Measurements from ENCODE around the gene SEC14L5. TPM values are rescaled to one million over a fixed set of nuclear protein-coding genes. Genes with fewer than 3 reads are reported as not detected.

SEC14L5 gene
- total RNA-seq, 1 donor from 2014 or later: 0.05 TPM

DNA sequence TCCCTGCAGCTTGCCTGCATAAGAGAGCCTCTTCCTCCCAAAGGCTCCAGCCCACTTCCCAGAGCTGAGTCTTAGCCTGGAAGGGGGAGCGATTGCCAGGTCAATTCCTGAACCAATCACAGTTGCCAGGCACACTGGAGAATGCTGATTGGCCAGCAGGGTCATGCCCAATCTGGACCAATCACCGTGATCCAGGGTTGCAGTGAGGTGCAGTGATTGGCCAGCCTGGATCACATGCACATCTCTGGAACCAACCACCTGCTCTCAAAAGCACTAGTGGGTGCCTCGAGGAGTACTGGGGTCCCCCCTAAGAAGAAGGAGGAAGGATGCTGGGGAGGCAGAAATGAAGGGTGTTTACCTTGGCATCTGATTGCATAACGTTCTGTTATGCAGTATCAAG is 57.2 kb downstream of the SEC14L5 start:
- peaks cover 7% of the 10 kb centered on the region for H3K4me1 Mint-ChIP-seq (ENCODE audit: unreplicated experiment)
- H3K4me3 Mint-ChIP-seq (ENCODE audit: unreplicated experiment): no peak overlapping the region
- H3K36me3 Mint-ChIP-seq (ENCODE audit: low read depth, unreplicated experiment): no peaks in the 10 kb centered on the region
- DNase-seq (ENCODE audit: low spot score): no peak
- peaks cover 9% of the 10 kb centered on the region for H3K27me3 Mint-ChIP-seq (ENCODE audit: unreplicated experiment)
- H3K9me3 Mint-ChIP-seq (ENCODE audit: unreplicated experiment): no peaks in the 10 kb centered on the region
- H3K27ac Mint-ChIP-seq (ENCODE audit: unreplicated experiment): no peak overlapping the region
- TF ChIP-seq, protein P1, sequence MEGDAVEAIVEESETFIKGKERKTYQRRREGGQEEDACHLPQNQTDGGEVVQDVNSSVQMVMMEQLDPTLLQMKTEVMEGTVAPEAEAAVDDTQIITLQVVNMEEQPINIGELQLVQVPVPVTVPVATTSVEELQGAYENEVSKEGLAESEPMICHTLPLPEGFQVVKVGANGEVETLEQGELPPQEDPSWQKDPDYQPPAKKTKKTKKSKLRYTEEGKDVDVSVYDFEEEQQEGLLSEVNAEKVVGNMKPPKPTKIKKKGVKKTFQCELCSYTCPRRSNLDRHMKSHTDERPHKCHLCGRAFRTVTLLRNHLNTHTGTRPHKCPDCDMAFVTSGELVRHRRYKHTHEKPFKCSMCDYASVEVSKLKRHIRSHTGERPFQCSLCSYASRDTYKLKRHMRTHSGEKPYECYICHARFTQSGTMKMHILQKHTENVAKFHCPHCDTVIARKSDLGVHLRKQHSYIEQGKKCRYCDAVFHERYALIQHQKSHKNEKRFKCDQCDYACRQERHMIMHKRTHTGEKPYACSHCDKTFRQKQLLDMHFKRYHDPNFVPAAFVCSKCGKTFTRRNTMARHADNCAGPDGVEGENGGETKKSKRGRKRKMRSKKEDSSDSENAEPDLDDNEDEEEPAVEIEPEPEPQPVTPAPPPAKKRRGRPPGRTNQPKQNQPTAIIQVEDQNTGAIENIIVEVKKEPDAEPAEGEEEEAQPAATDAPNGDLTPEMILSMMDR (IDR thresholded peaks at IDR 0.05; ENCODE audit: unreplicated experiment): no peak

DNA sequence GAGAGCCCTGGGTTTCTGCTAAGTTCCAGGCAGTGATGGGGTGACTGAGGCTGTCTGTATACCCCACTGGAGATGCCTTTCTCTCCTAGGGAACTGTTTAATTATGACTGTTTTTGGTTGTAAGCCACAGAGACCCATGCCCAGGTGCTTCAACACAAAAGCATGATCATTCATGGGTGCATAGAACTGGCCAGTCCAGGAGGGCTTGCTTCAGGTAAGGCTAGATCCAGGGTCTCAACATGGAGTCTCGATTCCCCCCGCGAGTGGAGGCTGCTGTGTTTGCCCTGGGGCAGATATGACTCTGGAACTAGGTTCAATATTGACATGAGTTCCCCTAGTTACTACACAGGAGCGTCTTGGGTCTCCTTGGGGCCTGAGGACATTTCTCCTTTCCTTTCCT is 57.8 kb downstream of the SEC14L5 start:
- Mint-ChIP-seq H3K4me1 (ENCODE audit: unreplicated experiment) (peaks cover 7% of the 10 kb centered on the region), H3K36me3 (ENCODE audit: low read depth, unreplicated experiment) (no peaks in the 10 kb centered on the region), H3K9me3 (ENCODE audit: unreplicated experiment) (no peaks in the 10 kb centered on the region), H3K4me3 (ENCODE audit: unreplicated experiment) (no peak overlapping the region), H3K27ac (ENCODE audit: unreplicated experiment) (no peak overlapping the region), H3K27me3 (ENCODE audit: unreplicated experiment) (peaks cover 9% of the 10 kb centered on the region)
- TF ChIP-seq, protein P1 (IDR thresholded peaks at IDR 0.05; ENCODE audit: unreplicated experiment): no peak
- DNase-seq (ENCODE audit: low spot score): no peak

DNA sequence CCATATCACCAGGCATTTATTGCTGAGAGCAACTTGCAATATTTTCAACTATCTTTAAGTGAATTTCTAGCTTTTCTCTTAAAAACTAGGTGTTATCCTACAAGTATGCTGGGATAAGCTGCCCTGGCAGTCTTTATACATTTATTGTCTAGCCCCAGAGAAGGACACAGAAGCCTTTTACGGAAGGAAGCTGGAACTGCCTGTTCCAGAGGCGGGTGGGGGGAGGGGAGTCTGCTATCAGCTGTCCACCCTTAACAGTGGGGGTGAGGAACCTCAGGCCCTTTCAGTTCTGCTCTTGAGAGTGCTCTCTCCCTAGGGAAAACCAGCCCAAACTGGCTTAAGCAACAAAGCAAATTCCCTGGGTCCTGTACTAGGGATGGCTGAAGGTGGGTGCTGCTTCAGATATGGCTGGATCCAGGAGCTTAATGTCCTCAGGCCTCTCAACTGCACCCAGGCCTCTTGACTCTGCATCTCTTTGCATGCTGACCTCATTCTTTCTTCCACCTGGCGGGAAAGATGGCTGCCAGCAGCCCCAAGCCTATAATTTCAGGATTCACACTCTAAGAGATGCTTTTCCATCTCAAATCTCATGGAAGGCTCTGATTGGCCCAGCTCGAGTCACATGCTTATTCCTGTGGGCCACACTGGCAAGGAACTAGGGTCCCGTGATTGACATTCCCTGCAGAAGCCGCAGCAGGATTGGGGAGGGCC is 59.0 kb downstream of the SEC14L5 start:
- Mint-ChIP-seq H3K27me3 (ENCODE audit: unreplicated experiment) (peaks cover 9% of the 10 kb centered on the region), H3K27ac (ENCODE audit: unreplicated experiment) (no peak overlapping the region), H3K9me3 (ENCODE audit: unreplicated experiment) (no peaks in the 10 kb centered on the region), H3K36me3 (ENCODE audit: low read depth, unreplicated experiment) (no peaks in the 10 kb centered on the region), H3K4me3 (ENCODE audit: unreplicated experiment) (no peak overlapping the region), H3K4me1 (ENCODE audit: unreplicated experiment) (peaks cover 7% of the 10 kb centered on the region)
- no peak for DNase-seq (ENCODE audit: low spot score)
- TF ChIP-seq, protein P1 (IDR thresholded peaks at IDR 0.05; ENCODE audit: unreplicated experiment): no peak

DNA sequence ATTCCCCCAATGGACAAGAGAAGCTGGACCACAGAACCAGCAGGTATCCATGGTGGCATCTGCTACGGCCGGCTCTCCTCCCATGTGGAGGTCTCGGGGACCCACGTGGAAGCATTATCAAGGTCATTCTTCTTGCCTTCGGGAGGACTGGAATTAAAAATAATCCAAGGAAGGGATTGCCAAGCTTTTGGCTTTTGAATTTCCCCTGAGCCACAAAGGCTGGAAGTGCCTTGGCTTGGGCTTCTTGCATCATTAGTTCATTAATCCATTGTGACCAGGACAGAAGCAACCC is 59.5 kb downstream of the SEC14L5 start:
- H3K4me3 Mint-ChIP-seq (ENCODE audit: unreplicated experiment): no peak overlapping the region
- no peak for DNase-seq (ENCODE audit: low spot score)
- no peaks in the 10 kb centered on the region for H3K9me3 Mint-ChIP-seq (ENCODE audit: unreplicated experiment)
- H3K27me3 Mint-ChIP-seq (ENCODE audit: unreplicated experiment): peaks cover 9% of the 10 kb centered on the region
- peaks cover 7% of the 10 kb centered on the region for H3K4me1 Mint-ChIP-seq (ENCODE audit: unreplicated experiment)
- TF ChIP-seq, protein P1 (IDR thresholded peaks at IDR 0.05; ENCODE audit: unreplicated experiment): no peak
- H3K27ac Mint-ChIP-seq (ENCODE audit: unreplicated experiment): no peak overlapping the region
- H3K36me3 Mint-ChIP-seq (ENCODE audit: low read depth, unreplicated experiment): no peaks in the 10 kb centered on the region

DNA sequence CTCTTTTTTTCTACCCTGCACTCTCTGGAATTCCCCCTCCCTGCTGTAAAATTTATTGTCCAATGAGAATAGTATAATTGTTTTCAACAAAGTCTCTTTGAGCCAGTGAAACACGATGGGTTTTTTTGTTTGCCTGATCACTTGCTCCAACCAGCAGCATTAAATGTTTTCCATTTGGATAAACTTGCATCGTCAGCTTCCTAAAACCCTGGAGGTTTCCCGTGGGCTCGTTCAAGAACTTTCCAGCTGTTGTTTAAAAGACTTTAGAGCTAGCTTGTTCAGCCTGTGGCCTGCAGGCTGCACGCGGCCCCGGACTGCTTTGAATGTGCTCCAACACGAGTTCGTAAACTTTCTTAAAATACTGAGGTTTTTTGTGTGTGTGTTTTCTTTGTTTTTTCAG is 60.7 kb downstream of the SEC14L5 start:
- Mint-ChIP-seq H3K36me3 (ENCODE audit: low read depth, unreplicated experiment) (no peaks in the 10 kb centered on the region), H3K27ac (ENCODE audit: unreplicated experiment) (no peak overlapping the region), H3K4me1 (ENCODE audit: unreplicated experiment) (peaks cover 7% of the 10 kb centered on the region), H3K4me3 (ENCODE audit: unreplicated experiment) (no peak overlapping the region), H3K27me3 (ENCODE audit: unreplicated experiment) (peaks cover 6% of the 10 kb centered on the region), H3K9me3 (ENCODE audit: unreplicated experiment) (no peaks in the 10 kb centered on the region)
- DNase-seq (ENCODE audit: low spot score): no peak
- TF ChIP-seq, protein P1 (IDR thresholded peaks at IDR 0.05; ENCODE audit: unreplicated experiment): no peak

All from endothelial cell (in vitro differentiated cells).